K562 (cell line): ENCODE data around the gene MBD5. TPM values are rescaled to one million over a fixed set of nuclear protein-coding genes. Genes with fewer than 3 reads are reported as not detected.

ENCODE experiments used
- KLF16 ChIP-seq: IDR thresholded peaks from 2 replicates; pipeline ENCODE4 v1.6.1; 2016; ENCODE audit warnings: antibody characterized with exemption
- NFXL1 ChIP-seq: fragments of 450-650 bp; formaldehyde crosslinking; IDR thresholded peaks from 2 replicates; pipeline ENCODE4 v1.4.0; 2021; ENCODE audit warnings: mild to moderate bottlenecking
- PCBP1 ChIP-seq: fragments of 200-400 bp; formaldehyde crosslinking; IDR thresholded peaks from 2 replicates; pipeline ENCODE4 v1.6.1; 2018; ENCODE audit warnings: mild to moderate bottlenecking, low read depth, low read length; ENCODE audit not compliant: poor library complexity, severe bottlenecking
- PYGO2 ChIP-seq: fragments of 450-650 bp; IDR thresholded peaks from 2 replicates; pipeline ENCODE4 v1.6.1; 2016; ENCODE audit warnings: mild to moderate bottlenecking, missing genetic modification characterization, moderate library complexity, missing compliant biosample characterization
- TCF7L2 ChIP-seq: fragments of 150-350 bp; IDR thresholded peaks from 2 replicates; pipeline ENCODE4 v1.6.1; 2016; ENCODE audit warnings: low read depth, mild to moderate bottlenecking, low read length, moderate library complexity
- ZNF785 ChIP-seq: fragments of 250-450 bp; sonication (Bioruptor Pico); IDR thresholded peaks from 2 replicates; pipeline ENCODE4 v1.4.0; 2020; ENCODE audit warnings: mild to moderate bottlenecking
- polyA plus RNA-seq, 8 experiments: library from polyadenylated mRNA; depleted of rRNA in 4 of 8; stranded (reverse) in 5 of 8; unstranded in 3 of 8; fragments of >200 nt; fragmentation: Nextera tagmentation in 2 of 8; fragmentation: Illumina TruSeq in 1 of 8; extraction: Ambion mirVana in 2 of 8; extraction: Trizol in 1 of 8; gene quantifications; 2 replicates each; pipeline versions ENCODE4 v1.2.1 to v1.2.3, GENCODE V29; 2011 to 2014; ENCODE audit warnings: inconsistent platforms in 1 of 8, missing spikeins in 1 of 8
- total RNA-seq, 7 experiments: library from RNA; depleted of rRNA in 6 of 7; stranded (reverse); fragments of >200 nt in 6 of 7; fragmentation: Illumina TruSeq in 2 of 7; extraction: Trizol in 2 of 7; gene quantifications; 2 replicates each; pipeline versions ENCODE4 v1.2.1 to v1.2.3, GENCODE V29; 2011 to 2021; ENCODE audit warnings: low replicate concordance in 1 of 7
- TF ChIP-seq, protein P1 (sequence below), 3 experiments: fragments of 200-800 bp in 1 of 3; fragments of 250-450 bp in 1 of 3; fragments of 450-650 bp in 1 of 3; sonication (Bioruptor Pico) in 1 of 3; sonication (Bioruptor generic) in 1 of 3; formaldehyde crosslinking in 1 of 3; IDR thresholded peaks; 2 replicates each; pipeline versions ENCODE4 v1.6.1 to v1.8.0; 2016 to 2022; ENCODE audit warnings: mild to moderate bottlenecking in 2 of 3, missing genetic modification characterization in 2 of 3, missing compliant biosample characterization in 1 of 3, moderate library complexity in 1 of 3

MBD5 gene
- total and polyA plus RNA-seq, 9 of the 15 experiments (the other 6 are each of a cell fraction or from before 2014, with no cell fraction given), result 3.4 to 14.5 (median 9.0) TPM

DNA sequence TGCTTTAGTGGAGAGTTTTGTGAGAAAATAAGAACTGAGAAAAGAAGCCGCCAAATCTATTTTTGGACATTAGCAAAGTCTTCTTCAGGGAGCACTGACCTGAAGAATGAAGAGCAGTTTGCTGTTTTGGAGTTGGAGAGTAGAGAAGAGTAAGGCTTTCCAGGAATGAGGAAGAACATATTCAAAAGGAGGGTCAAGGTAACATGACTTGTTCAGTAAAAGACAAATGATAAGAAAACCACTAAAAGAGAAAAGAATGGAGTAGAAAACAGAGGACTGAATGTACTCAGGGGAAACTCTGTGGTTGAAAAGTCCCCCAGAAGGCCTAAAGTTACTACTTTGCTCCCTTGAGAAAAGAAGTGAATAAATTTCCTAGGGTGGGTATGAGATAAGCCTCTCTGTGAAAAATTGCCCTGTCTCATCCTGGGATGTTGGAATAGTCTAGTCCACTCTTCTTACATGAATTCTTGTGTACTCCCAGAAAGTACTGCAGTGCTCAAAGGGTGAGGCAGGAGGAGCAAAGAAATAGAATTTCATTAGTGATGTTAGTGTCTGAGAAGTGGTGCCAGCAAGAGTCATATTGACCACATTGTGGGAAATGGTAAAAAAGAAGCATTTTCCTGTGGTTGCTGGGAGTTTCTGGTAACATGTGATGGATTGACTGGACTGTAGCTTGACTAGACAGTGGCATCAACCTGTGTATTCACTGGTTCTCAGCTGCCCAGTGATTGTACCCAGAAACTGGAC, 27.8 kb downstream of the MBD5 start (continued):
- TF ChIP-seq PCBP1, result no peak
- TF ChIP-seq KLF16, result no peak
- TF ChIP-seq PYGO2, result no peak
- no peak for TF ChIP-seq TCF7L2
- no peak for TF ChIP-seq NFXL1 (CRISPR knock-in tag)
- TF ChIP-seq ZNF785, result no peak
- TF ChIP-seq, protein P1, sequence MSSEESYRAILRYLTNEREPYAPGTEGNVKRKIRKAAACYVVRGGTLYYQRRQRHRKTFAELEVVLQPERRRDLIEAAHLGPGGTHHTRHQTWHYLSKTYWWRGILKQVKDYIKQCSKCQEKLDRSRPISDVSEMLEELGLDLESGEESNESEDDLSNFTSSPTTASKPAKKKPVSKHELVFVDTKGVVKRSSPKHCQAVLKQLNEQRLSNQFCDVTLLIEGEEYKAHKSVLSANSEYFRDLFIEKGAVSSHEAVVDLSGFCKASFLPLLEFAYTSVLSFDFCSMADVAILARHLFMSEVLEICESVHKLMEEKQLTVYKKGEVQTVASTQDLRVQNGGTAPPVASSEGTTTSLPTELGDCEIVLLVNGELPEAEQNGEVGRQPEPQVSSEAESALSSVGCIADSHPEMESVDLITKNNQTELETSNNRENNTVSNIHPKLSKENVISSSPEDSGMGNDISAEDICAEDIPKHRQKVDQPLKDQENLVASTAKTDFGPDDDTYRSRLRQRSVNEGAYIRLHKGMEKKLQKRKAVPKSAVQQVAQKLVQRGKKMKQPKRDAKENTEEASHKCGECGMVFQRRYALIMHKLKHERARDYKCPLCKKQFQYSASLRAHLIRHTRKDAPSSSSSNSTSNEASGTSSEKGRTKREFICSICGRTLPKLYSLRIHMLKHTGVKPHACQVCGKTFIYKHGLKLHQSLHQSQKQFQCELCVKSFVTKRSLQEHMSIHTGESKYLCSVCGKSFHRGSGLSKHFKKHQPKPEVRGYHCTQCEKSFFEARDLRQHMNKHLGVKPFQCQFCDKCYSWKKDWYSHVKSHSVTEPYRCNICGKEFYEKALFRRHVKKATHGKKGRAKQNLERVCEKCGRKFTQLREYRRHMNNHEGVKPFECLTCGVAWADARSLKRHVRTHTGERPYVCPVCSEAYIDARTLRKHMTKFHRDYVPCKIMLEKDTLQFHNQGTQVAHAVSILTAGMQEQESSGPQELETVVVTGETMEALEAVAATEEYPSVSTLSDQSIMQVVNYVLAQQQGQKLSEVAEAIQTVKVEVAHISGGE (CRISPR knock-in tag; IDR thresholded peaks at IDR 0.05), result no peak
